ENCODE measurements around the gene UEVLD.
"Not testable (repeated sequence)": the region's sequence is repeated elsewhere in the genome, so short reads cannot be mapped to it uniquely, and the experiment has no call there.

The UEVLD gene

DNA sequence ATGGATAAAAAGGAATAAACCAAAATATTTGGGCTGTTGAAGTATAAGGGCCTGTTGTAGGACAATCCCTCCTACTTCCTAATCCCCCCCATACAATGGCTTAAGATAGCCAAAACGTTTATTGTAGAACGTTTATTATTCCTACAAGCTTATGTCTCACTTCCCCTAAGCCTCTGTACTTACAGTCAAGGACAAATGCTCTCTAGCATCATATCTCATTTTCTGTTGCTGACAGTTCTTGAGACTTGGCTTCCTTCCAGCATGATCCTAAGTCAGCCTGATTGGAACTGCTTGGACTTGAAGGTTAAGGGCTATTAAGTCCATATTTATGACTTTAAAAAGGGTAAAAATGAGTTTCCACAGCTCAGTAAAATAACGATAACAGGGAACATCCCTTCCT lies 19.8 kb upstream of the UEVLD start:
- DNase-seq (ENCODE audit: low read depth), result peak; percentile 66
- no peak overlapping the region for H3K4me3 ChIP-seq (replicated peaks; ENCODE audit: low read depth, low read length)
- TF ChIP-seq CTCF (IDR thresholded peaks at IDR 0.05; ENCODE audit: low read length, missing control alignments), result no peak

DNA sequence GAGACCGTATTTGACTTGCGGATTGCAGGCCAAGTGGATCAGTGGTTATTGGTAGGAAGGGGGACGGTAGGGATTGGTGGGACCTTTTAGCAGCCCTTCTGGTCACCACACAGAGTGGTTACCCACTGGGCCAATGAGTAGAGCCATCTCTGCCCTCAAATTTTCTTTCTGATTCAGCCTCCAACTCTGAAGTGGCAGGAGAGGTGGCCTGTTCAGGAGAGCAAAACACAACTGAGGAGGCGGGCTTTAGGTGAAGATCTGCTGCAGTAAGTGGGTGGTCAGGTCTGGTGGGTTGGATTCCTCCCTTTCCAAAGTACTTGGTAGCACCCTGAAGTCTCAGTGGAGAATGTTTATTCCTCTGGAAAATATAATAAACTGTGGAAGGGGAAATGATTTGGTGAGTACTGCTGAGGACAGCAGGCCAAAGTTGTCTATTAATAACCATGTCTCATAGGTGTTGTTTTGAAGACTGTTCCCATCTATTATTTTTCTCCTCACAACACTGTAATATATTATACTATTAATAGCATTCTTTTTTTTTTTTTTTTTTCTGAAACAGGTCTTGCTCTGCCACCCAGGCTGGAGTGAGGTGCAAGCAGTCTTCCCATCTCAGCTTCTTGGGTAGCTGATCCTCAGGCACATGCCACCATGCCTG lies 12.5 kb upstream of the UEVLD start:
- no peak for DNase-seq (ENCODE audit: low read depth)
- H3K4me3 ChIP-seq (replicated peaks; ENCODE audit: low read depth, low read length), result no peak overlapping the region
- no peak for TF ChIP-seq CTCF (IDR thresholded peaks at IDR 0.05; ENCODE audit: low read length, missing control alignments)

DNA sequence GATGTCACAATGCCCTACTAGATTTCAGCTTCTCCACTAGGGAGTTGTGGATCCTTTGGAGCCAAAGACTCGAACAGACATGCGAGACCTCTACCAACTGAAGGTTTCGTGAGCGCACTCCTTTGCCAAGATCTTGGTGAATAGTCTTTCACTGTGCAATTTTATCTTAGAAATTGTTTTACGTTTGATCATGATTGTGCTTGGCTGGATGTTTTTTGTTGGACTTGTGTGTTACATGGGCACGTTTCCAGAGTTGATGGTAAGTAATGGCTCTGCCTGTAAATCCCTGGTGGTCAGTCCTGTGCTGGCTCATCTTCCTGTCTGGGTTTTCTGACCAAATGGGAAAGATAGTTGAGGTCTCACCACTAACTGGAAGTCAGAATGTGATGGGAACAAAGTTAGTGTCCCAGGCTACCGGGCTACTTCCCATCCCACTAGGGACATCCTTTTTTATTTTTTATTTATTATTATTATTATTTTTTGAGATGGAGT lies 11.3 kb upstream of the UEVLD start, which contains the start of gene MISFA:
Gene MISFA (plus strand): TSS at position 51 of the 492 bp plus-strand sequence. CDS start 140 bp downstream, at position 191.
- no peak for DNase-seq (ENCODE audit: low read depth)
- no peak for TF ChIP-seq CTCF (IDR thresholded peaks at IDR 0.05; ENCODE audit: low read length, missing control alignments)

DNA sequence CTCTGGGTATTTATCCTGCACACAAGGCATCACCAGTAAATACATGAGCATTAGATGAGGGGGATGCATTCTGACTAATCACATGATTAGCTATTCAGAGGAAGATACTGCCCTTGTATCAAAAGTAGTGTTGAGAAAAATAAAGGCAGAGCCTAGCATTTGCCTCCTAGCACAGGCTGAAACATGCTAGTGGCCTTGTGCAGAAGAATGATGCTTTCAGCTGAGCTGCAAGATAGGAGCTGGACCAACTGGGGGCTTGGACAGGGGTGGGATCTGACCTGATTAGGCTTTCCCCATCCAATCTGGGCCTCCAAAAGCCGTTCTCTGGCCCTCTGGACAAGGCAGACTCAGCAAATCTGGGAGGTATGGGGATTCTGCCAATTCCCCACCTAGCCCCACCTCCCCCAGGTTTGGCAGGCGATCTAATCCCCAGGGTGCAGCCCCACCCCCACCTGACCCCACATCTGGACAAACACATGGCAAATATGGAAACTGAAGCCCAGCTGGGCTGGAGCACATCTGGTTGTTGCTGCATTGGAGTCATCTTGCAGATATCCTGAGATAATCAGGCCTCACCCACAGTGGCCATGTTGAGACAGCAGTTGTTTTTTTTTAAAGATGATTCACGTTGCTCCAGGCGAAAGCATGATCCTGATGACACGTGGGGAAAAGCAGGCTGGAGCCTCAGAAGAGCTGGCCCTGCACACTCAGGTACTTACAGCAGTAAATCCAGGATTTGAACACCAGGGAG lies 6.6 kb upstream of the UEVLD start:
- H3K4me3 ChIP-seq (replicated peaks; ENCODE audit: low read depth, low read length), result no peak overlapping the region
- no peak for DNase-seq (ENCODE audit: low read depth)
- TF ChIP-seq CTCF (IDR thresholded peaks at IDR 0.05; ENCODE audit: low read length, missing control alignments), result no peak

More for the DNA sequence above, 11.3 kb upstream of the UEVLD start, which contains the start of gene MISFA:
- no peak within 1 kb of the TSS for H3K4me3 ChIP-seq (replicated peaks; ENCODE audit: low read depth, low read length)

- H3K4me3 ChIP-seq (replicated peaks; ENCODE audit: low read depth, low read length); DNase-seq (ENCODE audit: low read depth): not testable (repeated sequence)
Measured at GRCh38 chr11:18594088-18594487, 5.6 kb upstream of the UEVLD start.

DNA sequence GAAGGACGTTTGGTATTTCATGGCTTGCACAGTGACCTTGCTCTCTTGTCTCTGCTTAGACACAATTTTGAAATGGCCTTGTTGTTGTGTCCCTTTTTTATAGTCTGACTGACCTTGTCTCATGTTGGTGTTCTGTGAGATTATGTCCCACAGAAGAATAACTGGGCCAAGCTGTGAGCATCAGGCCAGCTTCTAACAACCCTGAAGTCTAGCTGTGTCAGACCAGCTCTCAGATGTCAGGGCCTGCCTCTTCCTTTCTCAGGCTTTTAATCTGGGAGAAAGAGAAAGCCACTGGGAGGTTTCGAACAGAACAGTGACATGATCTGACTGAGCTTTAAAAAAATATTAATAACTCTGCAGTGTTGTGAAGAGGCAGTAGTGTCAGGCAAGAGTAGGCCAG lies 2.0 kb upstream of the UEVLD start:
- no peak for TF ChIP-seq CTCF (IDR thresholded peaks at IDR 0.05; ENCODE audit: low read length, missing control alignments)
- no peak for DNase-seq (ENCODE audit: low read depth)
- H3K4me3 ChIP-seq (replicated peaks; ENCODE audit: low read depth, low read length), result no peak overlapping the region

DNA sequence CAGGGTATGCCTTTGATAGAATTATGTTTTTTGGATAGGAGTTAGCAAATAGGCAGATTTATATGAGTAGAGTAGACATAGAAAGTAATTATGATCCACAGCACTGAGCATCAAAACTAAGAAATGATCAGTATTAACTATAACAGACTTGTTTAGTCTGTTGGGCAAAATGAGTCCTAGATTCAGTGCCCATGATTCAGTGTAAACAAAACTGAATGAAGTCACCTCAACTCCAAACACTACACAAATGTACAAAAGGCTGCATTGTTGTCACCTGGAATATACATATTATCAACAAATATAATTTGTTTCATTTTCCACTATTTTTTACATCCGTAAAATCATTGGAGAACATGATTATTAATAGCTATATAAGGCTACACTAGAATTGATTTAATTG lies 6.7 kb downstream of the UEVLD start:
- no peak for DNase-seq (ENCODE audit: low read depth)
- no peak for TF ChIP-seq CTCF (IDR thresholded peaks at IDR 0.05; ENCODE audit: low read length, missing control alignments)
- H3K4me3 ChIP-seq (replicated peaks; ENCODE audit: low read depth, low read length), result no peak overlapping the region
